GM12878 (cell line): ENCODE data around the gene POLD4. TPM values are rescaled to one million over a fixed set of nuclear protein-coding genes. Genes with fewer than 3 reads are reported as not detected.
A peak's percentile ranks its signal among the peaks of the same experiment; 100 is the strongest.

ENCODE experiments used
- CBFB ChIP-seq: IDR thresholded peaks from 2 replicates; pipeline ENCODE4 v1.6.1; 2016; ENCODE audit warnings: antibody characterized with exemption, low read depth
- CHD4 ChIP-seq: fragments of 200-600 bp; sonication (generic); IDR thresholded peaks from 2 replicates; pipeline ENCODE4 v1.6.1; 2016; ENCODE audit warnings: mild to moderate bottlenecking
- CREB1 ChIP-seq: IDR thresholded peaks from 2 replicates; pipeline ENCODE4 v1.6.1; 2012; ENCODE audit warnings: low read depth, mild to moderate bottlenecking, inconsistent platforms
- EED ChIP-seq: sonication (generic); IDR thresholded peaks from 2 replicates; pipeline ENCODE4 v1.6.1; 2016; ENCODE audit warnings: antibody characterized with exemption, low read depth
- FOS ChIP-seq: IDR thresholded peaks from 3 replicates; pipeline ENCODE4 v1.6.1; 2011; ENCODE audit warnings: borderline replicate concordance; ENCODE audit not compliant: insufficient read length; ENCODE audit errors: extremely low read depth
- GABPA ChIP-seq: IDR thresholded peaks from 2 replicates; pipeline ENCODE4 v1.6.1; 2014; ENCODE audit warnings: antibody characterized with exemption, low read depth, mild to moderate bottlenecking, inconsistent platforms
- HCFC1 ChIP-seq: fragments of 150-350 bp; IDR thresholded peaks from 2 replicates; pipeline ENCODE4 v1.6.1; 2014; ENCODE audit warnings: low read length
- HDAC2 ChIP-seq: fragments of 200-600 bp; sonication (generic); IDR thresholded peaks from 2 replicates; pipeline ENCODE4 v1.6.1; 2017
- KAT2A ChIP-seq: conservative IDR thresholded peaks from 2 replicates; pipeline ENCODE4 v1.6.1; 2011; ENCODE audit warnings: low read depth, low read length; ENCODE audit not compliant: control insufficient read depth
- LARP7 ChIP-seq: fragments of 450-650 bp; IDR thresholded peaks from 2 replicates; pipeline ENCODE4 v1.6.1; 2017; ENCODE audit warnings: mild to moderate bottlenecking
- MTA2 ChIP-seq: fragments of 450-650 bp; IDR thresholded peaks from 2 replicates; pipeline ENCODE4 v1.6.1; 2016; ENCODE audit warnings: low read depth, mild to moderate bottlenecking, moderate library complexity
- NR2C1 ChIP-seq: fragments of 450-650 bp; IDR thresholded peaks from 2 replicates; pipeline ENCODE4 v1.6.1; 2017; ENCODE audit warnings: antibody characterized with exemption, mild to moderate bottlenecking, moderate library complexity
- POLR2AphosphoS5 ChIP-seq: IDR thresholded peaks from 2 replicates; pipeline ENCODE4 v1.6.1; 2011; ENCODE audit warnings: mild to moderate bottlenecking, low read length, inconsistent platforms
- RBBP5 ChIP-seq: fragments of 200-600 bp; sonication (generic); conservative IDR thresholded peaks from 2 replicates; pipeline ENCODE4 v1.6.1; 2016
- RCOR1 ChIP-seq: conservative IDR thresholded peaks from 2 replicates; pipeline ENCODE4 v1.6.1; 2012; ENCODE audit warnings: low read depth, low read length, improper control_type of control experiment
- SIN3A ChIP-seq: IDR thresholded peaks from 2 replicates; pipeline ENCODE4 v1.6.1; 2012; ENCODE audit warnings: low read depth, low read length, improper control_type of control experiment
- STAT3 ChIP-seq: IDR thresholded peaks from 2 replicates; pipeline ENCODE4 v1.6.1; 2011; ENCODE audit warnings: low read depth, low read length, improper control_type of control experiment
- YY1 ChIP-seq: IDR thresholded peaks from 2 replicates; pipeline ENCODE4 v1.6.1; 2011; ENCODE audit warnings: low read depth, mild to moderate bottlenecking, low read length
- ZNF274 ChIP-seq: IDR thresholded peaks from one replicate; pipeline ENCODE4 v1.8.0; 2011; ENCODE audit not compliant: insufficient read length, insufficient read depth
- polyA plus RNA-seq, 11 experiments: library from polyadenylated mRNA; depleted of rRNA in 4 of 11; unstranded in 6 of 11; stranded (reverse) in 5 of 11; fragments of >200 nt; fragmentation: Nextera tagmentation in 4 of 11; fragmentation: Illumina TruSeq in 1 of 11; extraction: Ambion mirVana in 4 of 11; extraction: Trizol in 1 of 11; gene quantifications; 1 replicate in 1 of 11; 2 replicates in 10 of 11; pipeline versions ENCODE4 v1.2.1 to v1.2.3, GENCODE V29; 2011 to 2016; ENCODE audit warnings: inconsistent platforms in 2 of 11, missing spikeins in 2 of 11, low read depth in 1 of 11
- total RNA-seq, 4 experiments: library from RNA; depleted of rRNA in 3 of 4; stranded (reverse); fragments of >200 nt in 3 of 4; fragmentation: Illumina TruSeq in 1 of 4; extraction: Trizol in 1 of 4; gene quantifications; 2 replicates each; pipeline versions ENCODE4 v1.2.1 to v1.2.3, GENCODE V29; 2013 to 2021
- TF ChIP-seq, protein P1 (sequence below): fragments of 450-650 bp; IDR thresholded peaks from 2 replicates; pipeline ENCODE4 v1.6.1; 2017; ENCODE audit warnings: mild to moderate bottlenecking, moderate library complexity
- TF ChIP-seq, protein P2 (sequence below): fragments of 450-650 bp; IDR thresholded peaks from 2 replicates; pipeline ENCODE4 v1.6.1; 2014; ENCODE audit warnings: mild to moderate bottlenecking
- TF ChIP-seq, protein P3 (sequence below): IDR thresholded peaks from 2 replicates; pipeline ENCODE4 v1.6.1; 2011; ENCODE audit warnings: mild to moderate bottlenecking, low read depth, low read length, moderate library complexity; ENCODE audit not compliant: insufficient replicate concordance
- TF ChIP-seq, protein P4 (sequence below): fragments of 450-650 bp; IDR thresholded peaks from 2 replicates; pipeline ENCODE4 v1.6.1; 2017; ENCODE audit warnings: low read depth, mild to moderate bottlenecking, moderate library complexity
- TF ChIP-seq, protein P5 (sequence below): IDR thresholded peaks from 2 replicates; pipeline ENCODE4 v1.6.1; 2011; ENCODE audit warnings: borderline replicate concordance, low read depth, mild to moderate bottlenecking, moderate library complexity, mixed read lengths, low read length; ENCODE audit not compliant: insufficient read depth; ENCODE audit errors: extremely low read length

Gene POLD4
- total and polyA plus RNA-seq, 10 of the 15 experiments (the other 5 are each of a cell fraction or from before 2014, with no cell fraction given) = 8.1 to 176 (median 88.1) TPM

DNA sequence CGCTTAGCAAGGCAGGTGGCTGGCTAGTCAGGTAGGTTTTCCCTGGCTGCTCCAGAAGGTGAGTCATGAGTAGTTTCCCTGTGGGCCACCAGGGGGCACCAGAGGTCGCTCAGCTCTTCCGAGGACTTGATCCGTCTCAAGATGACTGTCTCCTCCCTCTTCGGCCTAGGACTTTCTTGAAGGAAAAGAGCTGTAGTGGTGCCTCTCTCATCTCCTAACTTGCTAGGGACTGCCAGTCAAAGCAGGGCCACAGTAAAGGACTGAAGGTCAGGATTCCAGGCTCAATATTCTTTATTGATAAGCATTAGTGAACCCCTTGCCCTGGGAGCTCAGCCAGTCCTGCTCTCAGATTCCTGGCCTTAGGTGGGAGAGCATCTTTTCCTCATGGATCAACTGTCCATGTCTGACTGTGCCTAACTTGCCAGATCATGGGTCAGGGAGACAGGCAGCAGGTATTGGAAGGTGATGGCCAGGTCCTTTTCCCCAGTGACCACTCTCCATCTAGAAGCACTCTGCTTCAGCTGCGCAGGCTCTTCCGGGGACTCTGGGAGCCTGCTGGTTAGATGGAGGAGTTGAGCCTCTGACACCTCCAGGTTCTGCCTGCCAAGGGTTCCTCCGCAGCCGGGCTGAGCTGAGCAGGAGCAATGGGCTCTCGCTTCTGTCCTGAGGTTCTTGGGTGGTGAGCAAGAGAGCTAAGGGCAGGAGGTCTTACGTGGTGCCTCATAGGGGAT, 1.9 kb downstream of the POLD4 start (continued):
- no peak for TF ChIP-seq STAT3
- TF ChIP-seq, protein P1, sequence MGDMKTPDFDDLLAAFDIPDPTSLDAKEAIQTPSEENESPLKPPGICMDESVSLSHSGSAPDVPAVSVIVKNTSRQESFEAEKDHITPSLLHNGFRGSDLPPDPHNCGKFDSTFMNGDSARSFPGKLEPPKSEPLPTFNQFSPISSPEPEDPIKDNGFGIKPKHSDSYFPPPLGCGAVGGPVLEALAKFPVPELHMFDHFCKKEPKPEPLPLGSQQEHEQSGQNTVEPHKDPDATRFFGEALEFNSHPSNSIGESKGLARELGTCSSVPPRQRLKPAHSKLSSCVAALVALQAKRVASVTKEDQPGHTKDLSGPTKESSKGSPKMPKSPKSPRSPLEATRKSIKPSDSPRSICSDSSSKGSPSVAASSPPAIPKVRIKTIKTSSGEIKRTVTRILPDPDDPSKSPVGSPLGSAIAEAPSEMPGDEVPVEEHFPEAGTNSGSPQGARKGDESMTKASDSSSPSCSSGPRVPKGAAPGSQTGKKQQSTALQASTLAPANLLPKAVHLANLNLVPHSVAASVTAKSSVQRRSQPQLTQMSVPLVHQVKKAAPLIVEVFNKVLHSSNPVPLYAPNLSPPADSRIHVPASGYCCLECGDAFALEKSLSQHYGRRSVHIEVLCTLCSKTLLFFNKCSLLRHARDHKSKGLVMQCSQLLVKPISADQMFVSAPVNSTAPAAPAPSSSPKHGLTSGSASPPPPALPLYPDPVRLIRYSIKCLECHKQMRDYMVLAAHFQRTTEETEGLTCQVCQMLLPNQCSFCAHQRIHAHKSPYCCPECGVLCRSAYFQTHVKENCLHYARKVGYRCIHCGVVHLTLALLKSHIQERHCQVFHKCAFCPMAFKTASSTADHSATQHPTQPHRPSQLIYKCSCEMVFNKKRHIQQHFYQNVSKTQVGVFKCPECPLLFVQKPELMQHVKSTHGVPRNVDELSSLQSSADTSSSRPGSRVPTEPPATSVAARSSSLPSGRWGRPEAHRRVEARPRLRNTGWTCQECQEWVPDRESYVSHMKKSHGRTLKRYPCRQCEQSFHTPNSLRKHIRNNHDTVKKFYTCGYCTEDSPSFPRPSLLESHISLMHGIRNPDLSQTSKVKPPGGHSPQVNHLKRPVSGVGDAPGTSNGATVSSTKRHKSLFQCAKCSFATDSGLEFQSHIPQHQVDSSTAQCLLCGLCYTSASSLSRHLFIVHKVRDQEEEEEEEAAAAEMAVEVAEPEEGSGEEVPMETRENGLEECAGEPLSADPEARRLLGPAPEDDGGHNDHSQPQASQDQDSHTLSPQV = peak; percentile 12; the same call in 1 of the 2 replicates
- peak; percentile 66; the same call in 1 of the 2 replicates for TF ChIP-seq EED
- no peak for TF ChIP-seq CREB1
- TF ChIP-seq POLR2AphosphoS5 = no peak
- TF ChIP-seq GABPA = no peak
- TF ChIP-seq, protein P2, sequence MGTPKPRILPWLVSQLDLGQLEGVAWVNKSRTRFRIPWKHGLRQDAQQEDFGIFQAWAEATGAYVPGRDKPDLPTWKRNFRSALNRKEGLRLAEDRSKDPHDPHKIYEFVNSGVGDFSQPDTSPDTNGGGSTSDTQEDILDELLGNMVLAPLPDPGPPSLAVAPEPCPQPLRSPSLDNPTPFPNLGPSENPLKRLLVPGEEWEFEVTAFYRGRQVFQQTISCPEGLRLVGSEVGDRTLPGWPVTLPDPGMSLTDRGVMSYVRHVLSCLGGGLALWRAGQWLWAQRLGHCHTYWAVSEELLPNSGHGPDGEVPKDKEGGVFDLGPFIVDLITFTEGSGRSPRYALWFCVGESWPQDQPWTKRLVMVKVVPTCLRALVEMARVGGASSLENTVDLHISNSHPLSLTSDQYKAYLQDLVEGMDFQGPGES = no peak
- no peak for TF ChIP-seq ZNF274
- no peak for TF ChIP-seq KAT2A
- TF ChIP-seq, protein P3, sequence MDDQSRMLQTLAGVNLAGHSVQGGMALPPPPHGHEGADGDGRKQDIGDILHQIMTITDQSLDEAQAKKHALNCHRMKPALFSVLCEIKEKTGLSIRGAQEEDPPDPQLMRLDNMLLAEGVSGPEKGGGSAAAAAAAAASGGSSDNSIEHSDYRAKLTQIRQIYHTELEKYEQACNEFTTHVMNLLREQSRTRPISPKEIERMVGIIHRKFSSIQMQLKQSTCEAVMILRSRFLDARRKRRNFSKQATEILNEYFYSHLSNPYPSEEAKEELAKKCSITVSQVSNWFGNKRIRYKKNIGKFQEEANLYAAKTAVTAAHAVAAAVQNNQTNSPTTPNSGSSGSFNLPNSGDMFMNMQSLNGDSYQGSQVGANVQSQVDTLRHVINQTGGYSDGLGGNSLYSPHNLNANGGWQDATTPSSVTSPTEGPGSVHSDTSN = no peak
- TF ChIP-seq MTA2 = no peak
- no peak for TF ChIP-seq CBFB
- TF ChIP-seq YY1 = peak; percentile 73
- TF ChIP-seq RBBP5 = no peak
- no peak for TF ChIP-seq LARP7
- TF ChIP-seq, protein P4, sequence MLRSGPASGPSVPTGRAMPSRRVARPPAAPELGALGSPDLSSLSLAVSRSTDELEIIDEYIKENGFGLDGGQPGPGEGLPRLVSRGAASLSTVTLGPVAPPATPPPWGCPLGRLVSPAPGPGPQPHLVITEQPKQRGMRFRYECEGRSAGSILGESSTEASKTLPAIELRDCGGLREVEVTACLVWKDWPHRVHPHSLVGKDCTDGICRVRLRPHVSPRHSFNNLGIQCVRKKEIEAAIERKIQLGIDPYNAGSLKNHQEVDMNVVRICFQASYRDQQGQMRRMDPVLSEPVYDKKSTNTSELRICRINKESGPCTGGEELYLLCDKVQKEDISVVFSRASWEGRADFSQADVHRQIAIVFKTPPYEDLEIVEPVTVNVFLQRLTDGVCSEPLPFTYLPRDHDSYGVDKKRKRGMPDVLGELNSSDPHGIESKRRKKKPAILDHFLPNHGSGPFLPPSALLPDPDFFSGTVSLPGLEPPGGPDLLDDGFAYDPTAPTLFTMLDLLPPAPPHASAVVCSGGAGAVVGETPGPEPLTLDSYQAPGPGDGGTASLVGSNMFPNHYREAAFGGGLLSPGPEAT = 0 out of 2 replicates have a peak, but pooled peaks have one; percentile 15
- no peak for TF ChIP-seq CHD4
- TF ChIP-seq FOS = no peak
- TF ChIP-seq NR2C1 = no peak
- no peak for TF ChIP-seq SIN3A
- TF ChIP-seq HCFC1 = no peak
- TF ChIP-seq, protein P5, sequence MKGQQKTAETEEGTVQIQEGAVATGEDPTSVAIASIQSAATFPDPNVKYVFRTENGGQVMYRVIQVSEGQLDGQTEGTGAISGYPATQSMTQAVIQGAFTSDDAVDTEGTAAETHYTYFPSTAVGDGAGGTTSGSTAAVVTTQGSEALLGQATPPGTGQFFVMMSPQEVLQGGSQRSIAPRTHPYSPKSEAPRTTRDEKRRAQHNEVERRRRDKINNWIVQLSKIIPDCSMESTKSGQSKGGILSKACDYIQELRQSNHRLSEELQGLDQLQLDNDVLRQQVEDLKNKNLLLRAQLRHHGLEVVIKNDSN = no peak
- TF ChIP-seq HDAC2 = no peak
- no peak for TF ChIP-seq RCOR1
